Measurements from ENCODE around the gene MYL10.
"Not testable (repeated sequence)": the region's sequence is repeated elsewhere in the genome, so short reads cannot be mapped to it uniquely, and the experiment has no call there.

Gene MYL10

GRCh38 chr7:101651112-101651511 lies 22.0 kb upstream of the MYL10 start:
- no peak for DNase-seq (ENCODE audit: low read depth)

- DNase-seq (ENCODE audit: low read depth) = no peak
These were observed 21.5 kb upstream of the MYL10 start for GRCh38 chr7:101650579-101651081.

- not testable (repeated sequence) for DNase-seq (ENCODE audit: low read depth)
These were observed 18.8 kb upstream of the MYL10 start for GRCh38 chr7:101647876-101648275.

GRCh38 chr7:101645951-101646350 lies 16.9 kb upstream of the MYL10 start:
- DNase-seq (ENCODE audit: low read depth) = no peak

- DNase-seq (ENCODE audit: low read depth) = no peak
These were observed 15.8 kb upstream of the MYL10 start for GRCh38 chr7:101644879-101645278.

- not testable (repeated sequence) for DNase-seq (ENCODE audit: low read depth)
These were observed 10.0 kb upstream of the MYL10 start for GRCh38 chr7:101639127-101639526.

GRCh38 chr7:101636822-101637623 lies 7.9 kb upstream of the MYL10 start:
- DNase-seq (ENCODE audit: low read depth) = no peak

- no peak for DNase-seq (ENCODE audit: low read depth)
These were observed 6.4 kb upstream of the MYL10 start for GRCh38 chr7:101635484-101635883.

- no peak for DNase-seq (ENCODE audit: low read depth)
These were observed 5.2 kb upstream of the MYL10 start for GRCh38 chr7:101634196-101634717.

GRCh38 chr7:101633511-101633910 lies 4.4 kb upstream of the MYL10 start:
- no peak for DNase-seq (ENCODE audit: low read depth)

- no peak for DNase-seq (ENCODE audit: low read depth)
These were observed 3.5 kb upstream of the MYL10 start for GRCh38 chr7:101632641-101633040.

GRCh38 chr7:101631224-101631714 lies 2.2 kb upstream of the MYL10 start:
- no peak for DNase-seq (ENCODE audit: low read depth)

- no peak for DNase-seq (ENCODE audit: low read depth)
These were observed 1.5 kb upstream of the MYL10 start for GRCh38 chr7:101630591-101630990.

GRCh38 chr7:101628522-101628921 lies 574 bp downstream of the MYL10 start:
- DNase-seq (ENCODE audit: low read depth) = no peak

GRCh38 chr7:101626758-101627157 lies 2.3 kb downstream of the MYL10 start:
- no peak for DNase-seq (ENCODE audit: low read depth)

GRCh38 chr7:101626069-101626671 lies 2.9 kb downstream of the MYL10 start:
- no peak for DNase-seq (ENCODE audit: low read depth)

GRCh38 chr7:101625031-101625791 lies 3.9 kb downstream of the MYL10 start:
- DNase-seq (ENCODE audit: low read depth) = no peak

GRCh38 chr7:101624246-101625001 lies 4.7 kb downstream of the MYL10 start:
- DNase-seq (ENCODE audit: low read depth) = no peak

- DNase-seq (ENCODE audit: low read depth) = no peak
These were observed 6.4 kb downstream of the MYL10 start for GRCh38 chr7:101622609-101623173.

- no peak for DNase-seq (ENCODE audit: low read depth)
These were observed 8.1 kb downstream of the MYL10 start for GRCh38 chr7:101620991-101621390.

- DNase-seq (ENCODE audit: low read depth) = no peak
These were observed 8.7 kb downstream of the MYL10 start for GRCh38 chr7:101620395-101620794.
